Measurements from ENCODE around the gene PTPN9.
A peak's percentile ranks its signal among the peaks of the same experiment; 100 is the strongest.
"Not testable (repeated sequence)": the region's sequence is repeated elsewhere in the genome, so short reads cannot be mapped to it uniquely, and the experiment has no call there.

PTPN9 gene

GRCh38 chr15:75578948-75579920 lies at the start of gene PTPN9:
Gene PTPN9 (minus strand): TSS chr15:75579315. CDS start chr15:75578776, 539 bp downstream.
- peak; percentile 63 for DNase-seq

GRCh38 chr15:75625542-75626347 lies 46.6 kb upstream of the PTPN9 start, which contains the start of gene SNUPN:
Gene SNUPN (minus strand): TSS chr15:75625725. CDS start chr15:75621051, 4,674 bp downstream.
- peak; percentile 81 for DNase-seq

DNA sequence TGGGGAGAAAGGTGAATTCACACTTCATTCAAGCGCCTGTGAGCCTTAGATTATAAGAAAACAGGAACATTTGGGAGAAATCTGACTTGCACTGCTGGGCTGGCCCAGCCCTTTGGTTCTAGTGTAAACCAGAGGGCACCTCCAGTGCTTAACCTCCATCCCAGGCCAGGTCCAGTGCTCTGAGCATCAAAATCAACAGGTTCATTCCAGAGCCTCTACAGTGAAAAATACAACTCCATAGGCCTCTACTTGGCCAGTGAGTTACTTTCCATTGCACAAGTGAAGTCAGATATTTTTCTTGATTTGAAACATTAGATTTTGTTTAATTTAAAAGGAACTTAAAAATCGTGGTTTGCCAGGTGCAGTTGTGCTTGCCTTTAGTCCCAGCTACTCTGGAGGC lies 43.4 kb upstream of the PTPN9 start:
- no peak for DNase-seq

GRCh38 chr15:75620841-75621391 lies 41.8 kb upstream of the PTPN9 start:
- no peak for DNase-seq

GRCh38 chr15:75620058-75620820 lies 41.1 kb upstream of the PTPN9 start:
- DNase-seq: no peak

DNA sequence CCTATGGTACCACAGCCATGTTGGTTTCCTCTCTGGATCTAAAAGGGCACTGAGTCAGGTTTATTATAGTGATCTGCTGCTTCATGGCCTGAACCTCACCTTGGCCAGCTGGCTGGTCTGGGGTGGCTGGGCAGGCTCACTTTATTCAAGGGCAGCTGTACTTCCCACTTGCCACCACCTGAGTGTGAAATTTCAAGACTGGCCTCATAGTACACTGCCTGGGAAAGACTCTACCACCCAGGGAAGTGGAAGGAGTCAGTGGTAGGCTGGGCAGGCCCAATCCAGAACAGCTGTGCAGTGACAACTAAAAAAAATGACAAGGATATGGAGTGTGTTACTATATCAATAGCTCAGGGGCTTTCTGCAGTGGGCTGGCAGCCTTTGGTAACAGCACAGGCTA lies 37.7 kb upstream of the PTPN9 start:
- no peak for DNase-seq

GRCh38 chr15:75606711-75607699 lies 27.9 kb upstream of the PTPN9 start:
- no peak for DNase-seq

DNA sequence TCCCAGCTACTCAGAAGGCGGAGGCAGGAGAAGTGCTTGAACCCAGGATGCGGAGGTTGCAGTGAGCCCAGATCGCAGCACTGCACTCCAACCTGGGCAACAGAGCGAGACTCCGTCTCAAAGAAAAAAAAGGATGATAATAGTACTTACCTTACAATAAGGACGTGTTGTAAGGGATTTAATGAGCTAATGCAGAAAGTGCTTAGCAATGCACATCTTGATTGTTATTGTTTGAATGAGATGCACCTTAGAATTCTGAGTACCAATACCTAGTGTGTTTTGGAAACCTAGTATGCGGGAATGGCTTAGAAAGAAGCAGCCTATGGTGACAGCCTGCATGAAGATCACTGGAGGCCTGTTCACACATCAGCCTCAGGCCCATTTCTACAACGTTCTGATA lies 26.9 kb upstream of the PTPN9 start:
- DNase-seq: no peak

DNA sequence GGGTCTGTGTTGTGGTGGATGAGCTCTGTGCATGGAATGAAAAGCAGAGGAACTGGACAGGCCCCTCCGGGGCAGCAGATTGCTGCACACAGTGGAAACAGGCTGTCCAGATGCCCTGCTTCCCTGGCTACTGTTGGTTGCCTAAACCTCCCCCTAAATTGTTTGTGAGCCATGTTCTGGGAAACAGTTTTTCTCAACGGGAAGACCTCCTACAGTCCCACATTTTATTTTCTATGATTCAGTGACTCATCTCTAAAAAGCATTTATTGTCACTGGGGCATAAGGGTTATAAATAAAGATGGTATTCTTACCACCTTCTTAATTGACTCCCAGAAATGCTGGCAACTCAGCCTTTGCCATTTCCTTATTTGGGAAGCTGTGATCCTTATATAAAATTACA lies 20.3 kb upstream of the PTPN9 start:
- DNase-seq: no peak

- no peak for DNase-seq
These were observed 19.2 kb upstream of the PTPN9 start for GRCh38 chr15:75598361-75598760.

DNA sequence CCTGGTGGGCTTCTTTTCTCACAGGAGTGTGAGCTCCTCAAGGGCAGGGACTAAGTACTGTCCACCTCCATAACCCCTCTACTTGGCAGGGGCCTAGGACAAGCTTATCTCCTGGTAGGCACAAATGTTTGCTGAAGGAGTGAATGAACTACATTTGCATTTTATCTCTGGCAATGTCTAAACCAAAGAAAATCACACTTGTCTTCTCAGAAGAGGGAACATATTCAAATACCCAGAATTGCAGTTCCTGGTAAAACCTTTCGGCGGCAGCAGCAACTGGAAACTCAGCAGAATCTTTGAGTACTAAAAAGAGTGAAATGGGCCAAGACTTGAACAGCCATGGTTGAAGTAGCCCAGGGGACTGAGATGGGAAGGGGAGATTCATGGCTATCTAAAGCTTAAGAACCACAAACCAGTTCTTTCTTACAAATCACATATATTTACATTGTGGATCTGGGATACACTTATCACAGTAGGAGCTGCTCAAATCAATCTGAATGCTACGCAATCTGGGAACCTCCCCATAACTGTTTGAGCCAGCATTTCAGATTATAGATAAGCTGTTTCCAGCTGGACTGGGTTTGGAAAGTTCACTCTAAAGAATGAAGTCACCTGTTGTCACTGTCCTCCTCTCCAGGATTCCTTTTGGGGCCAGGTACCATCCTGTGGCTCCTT lies 18.7 kb upstream of the PTPN9 start:
- no peak for DNase-seq

DNA sequence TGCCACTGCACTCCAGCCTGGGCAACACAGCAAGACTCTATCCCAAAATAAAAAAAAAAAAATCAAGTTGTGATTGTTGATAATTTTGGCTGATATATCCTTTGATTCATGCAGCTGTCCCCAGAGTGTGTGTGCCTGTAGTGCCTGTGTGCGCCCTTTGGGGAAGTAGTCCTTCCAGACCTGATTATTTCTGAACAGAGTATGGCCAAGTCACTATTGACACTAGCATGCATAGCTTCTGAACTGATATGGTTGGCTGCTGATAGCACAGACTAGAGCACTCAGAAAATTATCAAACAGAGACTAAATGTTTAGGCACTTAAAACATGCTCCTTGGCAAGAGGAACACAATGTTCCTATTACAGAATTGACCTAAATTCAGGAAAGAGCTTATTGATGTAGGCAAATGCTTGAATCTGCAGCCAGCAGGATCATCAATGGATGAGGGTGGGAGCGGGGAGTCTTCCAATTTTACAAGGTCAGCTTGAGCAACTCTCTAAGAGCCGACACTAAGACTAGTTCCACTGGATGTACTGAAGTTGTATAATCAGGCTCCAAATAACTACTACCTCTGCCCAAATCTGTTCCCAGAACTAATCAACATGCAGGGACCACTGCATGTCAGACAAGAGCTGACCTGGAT lies 17.7 kb upstream of the PTPN9 start:
- no peak for DNase-seq

GRCh38 chr15:75594276-75594675 lies 15.2 kb upstream of the PTPN9 start:
- no peak for DNase-seq

DNA sequence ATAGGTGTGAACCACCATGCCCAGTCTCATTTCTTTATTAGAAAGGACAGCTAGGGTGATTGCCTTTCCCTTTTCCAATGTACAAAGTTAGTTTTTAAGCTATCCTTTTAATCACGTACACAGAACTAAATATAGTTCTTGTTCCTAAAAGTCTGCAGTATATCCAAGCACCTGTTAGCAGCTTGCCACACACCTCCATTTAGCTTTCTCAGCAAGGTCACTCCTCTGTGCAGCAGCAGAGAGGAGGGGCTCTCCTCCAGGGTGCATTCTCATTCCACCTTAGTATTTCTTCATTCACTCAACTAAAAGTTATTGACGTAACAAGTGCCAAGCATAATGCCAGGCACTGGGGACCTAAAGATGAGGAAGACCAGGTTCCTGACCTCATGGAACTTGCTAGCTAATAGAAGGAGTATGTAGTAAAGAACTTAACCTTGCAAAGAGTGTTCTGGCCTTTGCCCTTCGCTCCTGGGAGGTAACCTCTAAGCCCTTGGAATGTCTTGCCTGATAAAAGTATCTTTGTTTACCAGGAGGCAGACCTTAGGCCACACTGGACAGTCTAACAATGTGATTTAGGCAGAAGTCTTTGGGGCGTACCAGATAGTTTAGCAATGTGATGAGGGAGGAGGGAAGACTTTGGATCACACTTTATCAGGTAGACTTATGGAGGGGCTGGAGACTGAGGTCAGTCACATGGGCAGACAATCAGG lies 12.7 kb upstream of the PTPN9 start:
- no peak for DNase-seq

DNA sequence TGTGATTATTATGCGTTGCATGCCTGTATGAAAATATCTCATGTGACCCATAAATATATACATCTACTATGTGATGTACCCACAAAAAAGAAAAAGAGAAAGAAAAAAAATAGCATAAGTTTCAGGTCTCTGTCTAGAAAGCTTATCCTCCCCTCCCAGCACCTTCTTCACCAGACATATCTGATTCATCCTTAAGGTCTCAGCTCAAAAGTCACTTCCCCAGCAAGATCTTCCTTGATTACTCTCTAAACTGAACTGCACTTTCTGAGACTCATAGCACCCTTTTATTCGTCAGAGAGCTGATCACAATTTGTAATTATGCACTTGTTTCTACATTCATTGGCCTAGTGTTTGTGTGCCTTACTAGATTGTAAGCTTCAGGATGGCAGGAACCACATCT lies 11.1 kb upstream of the PTPN9 start:
- DNase-seq: no peak

GRCh38 chr15:75589071-75589470 lies 10.0 kb upstream of the PTPN9 start:
- no peak for DNase-seq

DNA sequence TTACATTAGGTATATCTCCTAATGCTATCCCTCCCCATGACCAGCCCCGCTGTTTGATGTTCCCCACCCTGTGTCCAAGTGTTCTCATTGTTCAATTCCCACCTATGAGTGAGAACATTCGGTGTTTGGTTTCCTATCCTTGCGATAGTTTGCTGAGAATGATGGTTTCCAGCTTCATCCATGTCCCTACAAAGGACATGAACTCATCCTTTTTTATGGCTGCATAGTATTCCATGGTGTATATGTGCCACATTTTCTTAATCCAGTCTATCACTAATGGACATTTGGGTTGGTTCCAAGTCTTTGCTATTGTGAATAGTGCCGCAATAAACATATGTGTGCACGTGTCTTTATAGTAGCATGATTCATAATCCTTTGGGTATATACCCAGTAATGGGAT lies 7.3 kb upstream of the PTPN9 start:
- not testable (repeated sequence) for DNase-seq

GRCh38 chr15:75584121-75584520 lies 5.0 kb upstream of the PTPN9 start:
- no peak for DNase-seq

DNA sequence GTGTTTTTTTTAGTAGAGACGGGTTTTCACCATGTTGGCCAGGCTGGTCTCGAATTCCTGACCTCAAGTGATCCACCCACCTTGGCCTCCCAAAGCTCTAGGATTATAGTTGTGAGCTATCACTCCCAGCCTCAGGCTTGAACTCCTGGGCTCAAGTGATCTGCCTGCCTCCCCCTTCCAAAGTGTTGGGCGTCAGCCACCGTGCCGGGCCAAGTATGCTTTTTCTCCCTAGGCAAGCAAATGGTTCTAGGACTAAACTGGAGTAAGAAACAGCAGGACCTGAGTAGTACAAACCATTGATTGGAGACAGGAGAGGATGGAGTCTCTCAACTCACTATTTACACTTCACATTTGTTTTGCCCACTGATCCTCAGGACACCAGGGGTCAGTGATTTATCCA lies 4.6 kb upstream of the PTPN9 start:
- DNase-seq: no peak

GRCh38 chr15:75582943-75583342 lies 3.8 kb upstream of the PTPN9 start:
- DNase-seq: not testable (repeated sequence)

Data from NCI-H526 treated with DMSO at 0.1 percent for 48 hours (cell line).